Regular cardiac myocyte (primary cell): ENCODE results near the gene ANK3. TPM values are rescaled to one million over a fixed set of nuclear protein-coding genes. Genes with fewer than 3 reads are reported as not detected.

ENCODE experiments used
- total RNA-seq: library from RNA; depleted of rRNA; stranded (reverse); fragments of >200 nt; gene quantifications from 2 replicates; pipeline ENCODE4 v1.2.3, GENCODE V29; 2014

The ANK3 gene
- 93.2 and 169 TPM in 2 replicates for total RNA-seq

DNA sequence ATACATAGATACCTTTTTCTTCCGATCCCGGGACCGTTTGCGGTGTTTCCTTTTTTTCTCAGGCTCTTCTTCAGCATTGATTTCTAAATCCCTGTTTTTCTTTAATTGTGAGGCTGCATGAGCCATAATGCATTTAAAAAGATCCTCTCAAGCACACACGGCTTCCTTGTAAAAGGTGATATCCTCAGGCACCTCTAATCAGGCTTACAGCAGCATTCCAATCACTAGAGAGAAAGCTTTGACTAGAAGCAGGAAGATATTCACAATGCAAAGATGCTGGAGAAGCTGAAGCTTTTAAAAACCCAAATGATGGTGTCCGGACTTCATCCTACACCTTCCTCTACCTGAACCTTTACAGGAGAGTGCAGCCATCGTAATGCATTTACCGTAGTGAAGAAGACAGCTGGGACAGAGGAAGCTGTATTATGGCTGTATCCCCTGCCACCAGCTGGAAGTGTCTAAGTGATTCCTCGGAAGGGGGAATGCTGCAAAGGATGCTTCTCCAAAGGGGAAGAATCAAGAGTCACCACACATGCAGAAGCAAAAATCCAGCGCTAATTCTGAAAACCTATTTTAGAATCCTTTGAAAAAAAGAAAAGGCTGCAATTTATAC is at the start of gene ANK3:
TSS of gene ANK3 (minus strand) at position 463 of the 613 bp plus-strand sequence. CDS start at position 126, 337 bp downstream.

